Osteocyte (in vitro differentiated cells): ENCODE results near the gene SYCP2. TPM values are rescaled to one million over a fixed set of nuclear protein-coding genes. Genes with fewer than 3 reads are reported as not detected.

Source experiments
- DNase-seq: peaks from one replicate; pipeline ENCODE4 v3.0.0; 2021; ENCODE audit warnings: mixed read lengths; ENCODE audit not compliant: unreplicated experiment; ENCODE audit errors: extremely low spot score
- H3K27ac Mint-ChIP-seq: one replicate; pipeline ENCODE4 v1.8.0; 2021; ENCODE audit warnings: mild to moderate bottlenecking, mixed read lengths; ENCODE audit not compliant: unreplicated experiment
- H3K27me3 Mint-ChIP-seq: one replicate; pipeline ENCODE4 v1.8.0; 2021; ENCODE audit warnings: mixed read lengths; ENCODE audit not compliant: unreplicated experiment
- H3K36me3 Mint-ChIP-seq: one replicate; pipeline ENCODE4 v1.8.0; 2021; ENCODE audit warnings: mixed read lengths; ENCODE audit not compliant: unreplicated experiment
- H3K4me1 Mint-ChIP-seq: one replicate; pipeline ENCODE4 v1.8.0; 2021; ENCODE audit warnings: mixed read lengths; ENCODE audit not compliant: unreplicated experiment
- H3K4me3 Mint-ChIP-seq: one replicate; pipeline ENCODE4 v1.8.0; 2021; ENCODE audit warnings: mild to moderate bottlenecking, moderate library complexity, mixed read lengths; ENCODE audit not compliant: unreplicated experiment
- H3K9me3 Mint-ChIP-seq: one replicate; pipeline ENCODE4 v1.8.0; 2021; ENCODE audit warnings: mixed read lengths; ENCODE audit not compliant: unreplicated experiment
- total RNA-seq: library from RNA; stranded (reverse); gene quantifications from 2 replicates; pipeline ENCODE4 v1.2.1, GENCODE V29; 2021
- TF ChIP-seq, protein P1 (sequence below): fragments of 200-600 bp; sonication (generic); IDR thresholded peaks from 2 replicates; pipeline ENCODE4 v1.5.0; 2021; ENCODE audit warnings: antibody characterized with exemption, mild to moderate bottlenecking, moderate library complexity

The SYCP2 gene
- total RNA-seq, 1 donor from 2014 or later: 2.1 TPM

DNA sequence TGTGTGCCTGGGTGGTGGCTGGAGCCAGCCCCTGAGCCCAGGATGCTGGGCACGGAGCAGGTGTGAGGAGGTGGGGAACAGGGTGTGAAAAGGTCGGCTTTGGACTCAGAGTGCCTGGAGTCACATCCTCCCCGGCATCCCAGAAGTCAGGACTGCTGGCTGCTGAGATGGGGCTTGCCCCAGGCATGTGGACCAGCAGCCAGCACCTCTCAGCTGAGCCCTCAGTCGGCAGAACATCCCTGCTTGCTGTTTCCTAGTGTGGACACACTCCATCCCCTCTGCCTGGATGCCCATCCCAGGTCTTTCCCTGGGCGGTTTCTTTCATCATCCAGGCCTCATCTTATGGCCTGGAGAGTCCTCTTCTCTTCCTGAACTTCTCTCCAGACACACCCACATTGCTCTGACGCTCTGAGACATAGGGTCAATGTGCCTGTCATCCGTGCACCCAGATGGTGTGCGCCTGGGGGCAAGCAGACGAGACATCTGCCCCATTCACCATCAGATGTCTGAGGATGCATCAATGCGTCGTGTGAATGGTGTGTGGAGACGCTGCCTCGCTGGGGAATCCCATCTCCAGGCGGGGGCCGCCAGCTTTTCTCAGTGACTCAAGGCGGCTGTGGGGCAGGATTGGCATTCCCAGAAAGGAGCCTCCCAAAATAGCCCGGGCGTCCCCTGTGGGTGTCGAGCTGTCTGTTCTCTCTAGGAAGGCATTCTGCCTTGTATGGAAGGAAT, 104.2 kb downstream of the SYCP2 start:
- TF ChIP-seq, protein P1, sequence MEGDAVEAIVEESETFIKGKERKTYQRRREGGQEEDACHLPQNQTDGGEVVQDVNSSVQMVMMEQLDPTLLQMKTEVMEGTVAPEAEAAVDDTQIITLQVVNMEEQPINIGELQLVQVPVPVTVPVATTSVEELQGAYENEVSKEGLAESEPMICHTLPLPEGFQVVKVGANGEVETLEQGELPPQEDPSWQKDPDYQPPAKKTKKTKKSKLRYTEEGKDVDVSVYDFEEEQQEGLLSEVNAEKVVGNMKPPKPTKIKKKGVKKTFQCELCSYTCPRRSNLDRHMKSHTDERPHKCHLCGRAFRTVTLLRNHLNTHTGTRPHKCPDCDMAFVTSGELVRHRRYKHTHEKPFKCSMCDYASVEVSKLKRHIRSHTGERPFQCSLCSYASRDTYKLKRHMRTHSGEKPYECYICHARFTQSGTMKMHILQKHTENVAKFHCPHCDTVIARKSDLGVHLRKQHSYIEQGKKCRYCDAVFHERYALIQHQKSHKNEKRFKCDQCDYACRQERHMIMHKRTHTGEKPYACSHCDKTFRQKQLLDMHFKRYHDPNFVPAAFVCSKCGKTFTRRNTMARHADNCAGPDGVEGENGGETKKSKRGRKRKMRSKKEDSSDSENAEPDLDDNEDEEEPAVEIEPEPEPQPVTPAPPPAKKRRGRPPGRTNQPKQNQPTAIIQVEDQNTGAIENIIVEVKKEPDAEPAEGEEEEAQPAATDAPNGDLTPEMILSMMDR: no peak
- Mint-ChIP-seq H3K27ac (no peak overlapping the region), H3K4me3 (no peak overlapping the region), H3K9me3 (no peaks in the 10 kb centered on the region), H3K4me1 (no peaks in the 10 kb centered on the region), H3K27me3 (peaks cover 14% of the 10 kb centered on the region), H3K36me3 (no peaks in the 10 kb centered on the region)
- peak; percentile 83 for DNase-seq

DNA sequence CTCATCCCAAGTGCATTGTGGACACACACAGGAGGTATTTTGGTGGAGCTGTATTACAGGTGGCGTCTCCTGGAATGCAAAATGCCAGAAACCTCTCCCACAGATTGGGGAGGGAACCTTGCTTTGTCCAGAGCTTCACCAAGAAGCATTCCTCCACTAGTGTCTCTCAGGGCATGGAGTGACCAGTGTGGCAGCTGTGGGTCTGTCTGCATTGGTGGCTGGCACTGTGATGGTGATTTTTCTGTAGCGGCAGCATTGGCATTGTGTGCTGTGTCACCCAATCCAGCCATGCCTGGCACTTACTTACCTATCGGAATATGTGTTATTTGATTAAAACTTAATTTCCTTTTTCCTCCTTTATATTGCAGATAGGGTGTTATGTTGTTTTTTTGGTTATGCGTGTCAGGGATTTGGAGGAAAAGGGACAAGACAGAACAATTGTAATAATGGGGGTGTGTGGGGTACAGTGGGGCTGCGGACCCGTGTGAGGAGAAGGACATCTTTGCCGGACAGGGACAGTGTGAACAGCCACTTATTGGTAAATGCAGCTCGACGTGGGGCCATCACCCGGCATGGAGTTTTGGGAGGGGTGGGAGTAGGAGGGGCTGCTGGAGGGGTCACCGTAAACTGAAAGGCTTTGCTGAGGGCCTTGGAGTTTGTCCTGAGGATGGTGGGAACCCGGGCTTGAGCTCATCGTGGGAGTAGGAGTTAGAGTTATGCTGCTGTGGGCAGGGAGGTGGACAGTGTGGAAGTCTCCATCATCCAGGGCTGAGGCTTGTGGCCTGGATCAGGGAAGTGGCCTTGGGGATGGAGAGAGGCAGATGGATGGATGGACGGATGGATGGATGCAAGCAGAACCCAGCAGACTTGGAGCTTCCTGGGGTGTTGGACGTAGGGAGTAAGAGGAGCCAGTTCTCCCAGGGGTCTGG, 105.0 kb downstream of the SYCP2 start:
- Mint-ChIP-seq H3K4me3 (no peak overlapping the region), H3K27ac (no peak overlapping the region), H3K4me1 (no peaks in the 10 kb centered on the region), H3K27me3 (peaks cover 14% of the 10 kb centered on the region), H3K9me3 (no peaks in the 10 kb centered on the region), H3K36me3 (no peaks in the 10 kb centered on the region)
- DNase-seq: no peak
- TF ChIP-seq, protein P1: no peak

DNA sequence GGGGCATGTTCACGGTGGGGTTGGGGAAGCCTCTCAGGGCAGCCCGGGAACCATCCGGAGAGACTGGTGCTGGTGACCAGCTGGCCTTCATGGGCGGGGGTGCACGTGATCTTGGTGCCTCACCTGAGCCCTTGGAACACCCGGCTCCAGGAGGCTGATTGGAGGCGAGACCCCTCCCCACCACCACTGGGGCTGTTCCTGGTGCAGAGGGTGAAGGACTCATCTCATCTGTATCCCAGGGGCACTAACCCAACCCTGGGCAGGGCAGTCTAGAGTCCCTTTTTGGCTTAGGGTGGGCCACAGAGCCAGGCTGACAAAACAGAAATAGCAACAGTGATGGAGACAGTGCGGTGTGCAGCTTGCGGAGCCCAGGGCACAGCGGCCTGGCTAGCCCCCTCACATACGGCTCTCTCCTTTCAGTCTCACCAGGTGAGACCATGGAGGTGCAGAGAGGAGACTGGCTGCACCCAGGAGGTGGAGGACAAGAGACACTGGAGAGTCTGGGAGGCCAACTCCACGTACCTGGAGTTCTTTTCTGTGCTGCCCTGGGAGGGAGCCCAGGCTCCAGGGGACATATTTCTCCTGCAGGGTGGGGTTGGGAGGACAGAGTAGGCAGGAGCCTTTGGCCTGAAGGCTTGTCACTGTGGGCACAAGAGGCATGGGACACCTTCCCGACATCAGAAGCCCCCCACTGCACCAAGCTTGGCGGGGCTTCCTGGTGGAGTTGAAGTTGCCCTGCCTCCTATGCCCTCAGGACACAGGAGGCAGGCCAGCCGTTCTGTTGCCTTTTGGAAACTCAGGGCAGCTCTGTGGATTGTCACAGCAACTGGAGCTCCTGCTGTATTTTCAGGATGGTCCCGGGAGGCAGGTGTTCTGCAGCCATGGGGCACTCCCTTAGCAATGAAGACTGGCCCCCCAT, 106.0 kb downstream of the SYCP2 start:
- Mint-ChIP-seq H3K9me3 (no peaks in the 10 kb centered on the region), H3K4me3 (no peak overlapping the region), H3K27ac (no peak overlapping the region), H3K4me1 (no peaks in the 10 kb centered on the region), H3K36me3 (no peaks in the 10 kb centered on the region), H3K27me3 (peaks cover 14% of the 10 kb centered on the region)
- DNase-seq: peak; percentile 80
- TF ChIP-seq, protein P1: no peak

DNA sequence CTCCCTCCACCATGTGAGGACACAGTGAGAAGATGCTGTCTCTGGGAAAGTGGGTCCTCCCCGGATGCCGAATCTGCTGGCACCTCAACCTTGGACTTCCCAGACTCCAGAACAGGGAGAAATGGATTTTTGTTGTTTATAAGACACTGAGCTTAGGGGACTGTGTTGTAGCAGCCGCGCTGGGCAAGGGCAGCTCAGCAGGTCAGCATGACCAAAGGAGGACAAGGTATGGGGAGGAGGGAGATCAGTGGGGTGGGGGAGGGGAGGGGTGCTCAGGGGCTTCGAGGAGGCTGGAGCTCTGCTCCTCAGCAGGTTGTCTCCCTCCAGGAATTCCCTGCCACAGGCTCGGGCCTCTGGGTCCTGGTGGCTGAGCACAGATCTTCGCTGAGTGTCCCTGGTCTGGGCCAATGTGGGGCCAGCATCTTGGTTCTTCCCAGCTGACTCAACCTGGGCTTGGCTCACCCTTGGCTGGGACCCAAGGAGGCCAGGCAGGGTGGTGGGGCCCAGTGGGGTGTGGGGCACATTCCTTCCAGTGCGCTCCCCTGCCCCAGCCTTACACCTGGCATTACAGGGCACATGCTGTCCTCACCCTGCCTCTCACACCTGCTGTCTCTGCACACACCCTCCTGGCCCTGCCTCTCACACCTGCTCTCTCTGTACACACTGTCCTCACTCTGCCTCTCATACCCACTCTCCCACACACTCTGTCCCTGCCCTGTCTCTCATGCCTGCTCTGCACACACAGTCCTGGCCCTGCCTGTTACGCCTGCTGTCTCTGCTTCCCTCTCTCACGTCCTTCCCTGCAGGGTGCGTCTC, 107.3 kb downstream of the SYCP2 start:
- no peaks in the 10 kb centered on the region for H3K9me3 Mint-ChIP-seq
- H3K36me3 Mint-ChIP-seq: no peaks in the 10 kb centered on the region
- peaks cover 14% of the 10 kb centered on the region for H3K27me3 Mint-ChIP-seq
- H3K4me3 Mint-ChIP-seq: no peak overlapping the region
- peak; percentile 83 for DNase-seq
- H3K27ac Mint-ChIP-seq: no peak overlapping the region
- H3K4me1 Mint-ChIP-seq: no peaks in the 10 kb centered on the region
- TF ChIP-seq, protein P1: no peak
